Endothelial cell of umbilical vein (primary cell): ENCODE results near the gene CTNNA2. TPM values are rescaled to one million over a fixed set of nuclear protein-coding genes. Genes with fewer than 3 reads are reported as not detected.

Experiments
- BruUV-seq: library from RNA; stranded (reverse); fragments of 400-500 nt; replicated peaks from 2 replicates; lab custom pipeline; 2021; lab: Mats Ljungman, UMichigan
- CTCF ChIA-PET: fragments of 300-600, 350-600 bp; sonication (Branson Sonifier 250); formaldehyde crosslinking; loops from one replicate; lab custom pipeline; 2021; ENCODE audit warnings: antibody characterized with exemption, inconsistent platforms; lab: Charles Lee
- POLR2A ChIA-PET: fragments of 300-600, 350-600 bp; sonication (Branson Sonifier 250); formaldehyde crosslinking; loops from one replicate; lab custom pipeline; 2021; ENCODE audit warnings: antibody characterized with exemption, inconsistent platforms; lab: Charles Lee
- DNase-seq: peaks from one replicate; pipeline ENCODE4 v3.0.0-alpha.2; 2011; ENCODE audit warnings: low read depth, low spot score
- FAIRE-seq: peaks from 2 replicates; lab custom pipeline; 2011; peaks lifted over from hg19 to GRCh38; lab: Jason Lieb, UNC
- H2AFZ ChIP-seq: 2 replicates; pipeline ENCODE4 v1.6.0; 2012; ENCODE audit warnings: low read depth, low read length, control low read depth, inconsistent platforms
- H3K27ac ChIP-seq: 2 replicates; pipeline ENCODE4 v1.5.1; 2011; ENCODE audit warnings: low read depth, mild to moderate bottlenecking, control low read depth, low read length, moderate library complexity; ENCODE audit not compliant: insufficient read depth
- H3K27me3 ChIP-seq, 2 experiments: 2 replicates each; pipeline versions ENCODE4 v1.6.0 to v1.6.1; 2011; ENCODE audit warnings: low read length in 2 of 2, mixed read lengths in 1 of 2; ENCODE audit not compliant: control insufficient read depth in 2 of 2, insufficient read depth in 2 of 2
- H3K36me3 ChIP-seq, 2 experiments: 2 replicates in 1 of 2; 3 replicates in 1 of 2; pipeline ENCODE4 v1.5.1; 2011; ENCODE audit warnings: low read length in 2 of 2, mild to moderate bottlenecking in 1 of 2, moderate library complexity in 1 of 2; ENCODE audit not compliant: control insufficient read depth in 2 of 2, insufficient read depth in 2 of 2; ENCODE audit errors: extremely low read depth in 1 of 2
- H3K4me1 ChIP-seq: 3 replicates; pipeline ENCODE4 v1.5.1; 2011; ENCODE audit warnings: mild to moderate bottlenecking, low read length; ENCODE audit not compliant: control insufficient read depth, insufficient read depth; ENCODE audit errors: extremely low read depth
- H3K4me2 ChIP-seq: 2 replicates; pipeline ENCODE4 v1.6.1; 2011; ENCODE audit warnings: low read length, control low read depth, mixed read lengths; ENCODE audit not compliant: insufficient read depth
- H3K4me3 ChIP-seq, 3 experiments: fragments of 200-600 bp in 1 of 3; sonication (generic), shearing (Covaris generic) in 1 of 3; replicated peaks in 1 of 3; 2 replicates each; pipeline ENCODE4 v1.5.1; 2011 to 2016; ENCODE audit warnings: control low read depth in 3 of 3, low read length in 3 of 3, mild to moderate bottlenecking in 2 of 3, inconsistent platforms in 1 of 3, low read depth in 1 of 3, moderate library complexity in 1 of 3; ENCODE audit not compliant: insufficient read depth in 1 of 3
- H3K79me2 ChIP-seq: 2 replicates; pipeline ENCODE4 v1.6.0; 2012; ENCODE audit warnings: low read length, inconsistent platforms; ENCODE audit not compliant: control insufficient read depth, insufficient read depth
- H3K9ac ChIP-seq: replicated peaks from 2 replicates; pipeline ENCODE3; 2011; ENCODE audit warnings: low read length, control low read depth; ENCODE audit not compliant: insufficient read depth; ENCODE audit errors: extremely low read depth
- H3K9me1 ChIP-seq: replicated peaks from 3 replicates; pipeline ENCODE4 v1.6.0; 2011; ENCODE audit warnings: mild to moderate bottlenecking, low read length; ENCODE audit not compliant: control insufficient read depth, insufficient read depth; ENCODE audit errors: extremely low read depth
- H3K9me3 ChIP-seq: replicated peaks from 2 replicates; pipeline ENCODE4 v1.5.1; 2012; ENCODE audit warnings: low read length, inconsistent platforms; ENCODE audit not compliant: control insufficient read depth, insufficient read depth
- H4K20me1 ChIP-seq: replicated peaks from 2 replicates; pipeline ENCODE3; 2011; ENCODE audit warnings: mild to moderate bottlenecking, low read length; ENCODE audit not compliant: control insufficient read depth, insufficient read depth; ENCODE audit errors: extremely low read depth
- EZH2 ChIP-seq: IDR thresholded peaks from 2 replicates; pipeline ENCODE4 v1.6.1; 2012; ENCODE audit warnings: borderline replicate concordance, low read depth, mild to moderate bottlenecking, moderate library complexity, low read length, inconsistent platforms; ENCODE audit not compliant: severe bottlenecking
- FOS ChIP-seq: IDR thresholded peaks from 2 replicates; pipeline ENCODE4 v1.6.1; 2011; ENCODE audit warnings: mild to moderate bottlenecking, low read length, moderate library complexity, borderline replicate concordance; ENCODE audit not compliant: insufficient read depth
- GATA2 ChIP-seq: IDR thresholded peaks from 2 replicates; pipeline ENCODE4 v1.7.0; 2011; ENCODE audit warnings: low read depth, mild to moderate bottlenecking, moderate library complexity, mixed read lengths, low read length; ENCODE audit not compliant: insufficient read length, insufficient read depth
- JUN ChIP-seq: IDR thresholded peaks from 2 replicates; pipeline ENCODE4 v1.6.1; 2011; ENCODE audit warnings: borderline replicate concordance, low read depth; ENCODE audit not compliant: insufficient read length, insufficient read depth
- MAX ChIP-seq: IDR thresholded peaks from 2 replicates; pipeline ENCODE4 v1.6.1; 2011; ENCODE audit not compliant: insufficient read depth, insufficient read length
- MYC ChIP-seq: IDR thresholded peaks from one replicate; pipeline ENCODE4 v1.6.1; 2011; ENCODE audit warnings: mild to moderate bottlenecking, low read depth, low read length
- POLR2A ChIP-seq: IDR thresholded peaks from 2 replicates; pipeline ENCODE4 v1.6.1; 2012; ENCODE audit warnings: low read depth, mild to moderate bottlenecking, control low read depth, low read length
- POLR2AphosphoS5 ChIP-seq: IDR thresholded peaks from 2 replicates; pipeline ENCODE4 v1.6.1; 2012; ENCODE audit warnings: low read depth, mild to moderate bottlenecking, control low read depth, low read length, moderate library complexity; ENCODE audit not compliant: insufficient read depth
- dilution Hi-C: fragments of 300-500 bp; cut with MboI; formaldehyde crosslinking; loops from one replicate; pipeline ENCODE4 v1.15.0; 2019; ENCODE audit warnings: low sequenced_read_pairs; ENCODE audit not compliant: extremely low pct_ligation_motif_present
- intact Hi-C: fragments of 100-400 bp; cut with micrococcal nuclease; formaldehyde crosslinking; loops from one replicate; pipeline ENCODE4 v1.10.0; 2022
- polyA plus RNA-seq, 4 experiments: library from polyadenylated mRNA; depleted of rRNA in 3 of 4; stranded (reverse) in 3 of 4; unstranded in 1 of 4; fragments of >200 nt; gene quantifications; 2 replicates each; pipeline versions ENCODE4 v1.2.1 to v1.2.3, GENCODE V29; 2011 to 2012; ENCODE audit warnings: missing spikeins in 1 of 4
- total RNA-seq: library from RNA; stranded (reverse); gene quantifications from 2 replicates; pipeline ENCODE4 v1.2.3, GENCODE V29; 2021
- TF ChIP-seq, protein P1 (sequence below), 2 donors: IDR thresholded peaks; 1 replicate in 1 of 2; 2 replicates in 1 of 2; pipeline ENCODE4 v1.5.1; 2011; ENCODE audit warnings: low read length in 2 of 2, mild to moderate bottlenecking in 2 of 2, moderate library complexity in 2 of 2, control low read depth in 1 of 2, inconsistent platforms in 1 of 2, low read depth in 1 of 2; ENCODE audit not compliant: insufficient read depth in 1 of 2; ENCODE audit errors: extremely low read depth in 1 of 2

Gene CTNNA2
- total and polyA plus RNA-seq, 2 donors (not counting 3 experiments of a cell fraction or from before 2014, with no cell fraction given), result not detected

DNA sequence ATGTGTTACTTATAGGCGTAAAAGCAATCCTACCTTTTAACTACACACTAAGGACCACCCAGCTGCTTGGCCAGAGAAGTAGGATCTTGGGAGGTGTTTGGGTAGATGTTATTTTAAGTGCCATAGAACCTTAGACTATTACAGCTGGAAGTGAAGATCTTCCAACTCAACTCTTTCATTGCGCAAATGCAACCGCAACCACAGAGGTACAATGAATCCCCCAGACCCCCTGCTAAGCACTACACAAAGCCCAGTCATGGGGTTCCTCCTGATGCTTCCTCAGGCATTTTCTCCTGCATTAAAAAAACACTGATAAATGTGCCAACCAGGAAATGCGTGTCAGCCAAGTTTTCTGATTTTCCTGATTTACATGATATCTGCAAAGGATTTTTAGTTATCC is 545.7 kb downstream of the CTNNA2 start:
- Histone ChIP-seq H3K9me1 (no peaks in the 10 kb centered on the region), H2AFZ (no peak overlapping the region), H3K4me3 (no peak overlapping the region), H3K9me3 (peaks cover 3% of the 10 kb centered on the region), H3K79me2 (no peaks in the 10 kb centered on the region), H3K9ac (no peak overlapping the region), H3K27me3 (no peaks in the 10 kb centered on the region), H3K4me1 (no peaks in the 10 kb centered on the region), H3K27ac (no peak overlapping the region), H3K36me3 (no peaks in the 10 kb centered on the region), H4K20me1 (no peaks in the 10 kb centered on the region), H3K4me2 (no peak overlapping the region)
- intact Hi-C loops, result no loop called here
- ChIA-PET CTCF (no interaction called here), POLR2A (no interaction called here)
- DNase-seq (no peak), FAIRE-seq (no peak)
- TF ChIP-seq POLR2AphosphoS5 (no peak), MAX (no peak), GATA2 (no peak), FOS (no peak)
- TF ChIP-seq, protein P1, sequence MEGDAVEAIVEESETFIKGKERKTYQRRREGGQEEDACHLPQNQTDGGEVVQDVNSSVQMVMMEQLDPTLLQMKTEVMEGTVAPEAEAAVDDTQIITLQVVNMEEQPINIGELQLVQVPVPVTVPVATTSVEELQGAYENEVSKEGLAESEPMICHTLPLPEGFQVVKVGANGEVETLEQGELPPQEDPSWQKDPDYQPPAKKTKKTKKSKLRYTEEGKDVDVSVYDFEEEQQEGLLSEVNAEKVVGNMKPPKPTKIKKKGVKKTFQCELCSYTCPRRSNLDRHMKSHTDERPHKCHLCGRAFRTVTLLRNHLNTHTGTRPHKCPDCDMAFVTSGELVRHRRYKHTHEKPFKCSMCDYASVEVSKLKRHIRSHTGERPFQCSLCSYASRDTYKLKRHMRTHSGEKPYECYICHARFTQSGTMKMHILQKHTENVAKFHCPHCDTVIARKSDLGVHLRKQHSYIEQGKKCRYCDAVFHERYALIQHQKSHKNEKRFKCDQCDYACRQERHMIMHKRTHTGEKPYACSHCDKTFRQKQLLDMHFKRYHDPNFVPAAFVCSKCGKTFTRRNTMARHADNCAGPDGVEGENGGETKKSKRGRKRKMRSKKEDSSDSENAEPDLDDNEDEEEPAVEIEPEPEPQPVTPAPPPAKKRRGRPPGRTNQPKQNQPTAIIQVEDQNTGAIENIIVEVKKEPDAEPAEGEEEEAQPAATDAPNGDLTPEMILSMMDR (IDR thresholded peaks at IDR 0.05; ENCODE audit: extremely low read depth in 1 of 2, insufficient read depth in 1 of 2, low read depth in 1 of 2, low read length in 2 of 2), result no peak
- dilution Hi-C loops, result no loop called here
- BruUV-seq, result no TSS peak

GRCh38 chr2:80059447-80059846 is 546.6 kb downstream of the CTNNA2 start:
- H4K20me1 ChIP-seq, result no peaks in the 10 kb centered on the region
- H3K9me3 ChIP-seq, result peaks cover 3% of the 10 kb centered on the region
- DNase-seq (no peak), FAIRE-seq (no peak)
- ChIA-PET CTCF (no interaction called here), POLR2A (no interaction called here)
- no peaks in the 10 kb centered on the region for H3K27me3 ChIP-seq
- no peak overlapping the region for H3K4me3 ChIP-seq
- H3K36me3 ChIP-seq, result no peaks in the 10 kb centered on the region
- no peaks in the 10 kb centered on the region for H3K79me2 ChIP-seq
- dilution Hi-C loops (no loop called here), intact Hi-C loops (no loop called here)
- H3K4me2 ChIP-seq, result no peak overlapping the region
- H3K9ac ChIP-seq, result no peak overlapping the region
- no peaks in the 10 kb centered on the region for H3K9me1 ChIP-seq
- BruUV-seq, result no TSS peak
- TF ChIP-seq, protein P1 (IDR thresholded peaks at IDR 0.05; ENCODE audit: extremely low read depth in 1 of 2, insufficient read depth in 1 of 2, low read depth in 1 of 2, low read length in 2 of 2), result no peak
- TF ChIP-seq GATA2 (no peak), POLR2AphosphoS5 (no peak), FOS (no peak), POLR2A (no peak), MAX (no peak), EZH2 (no peak), JUN (no peak), MYC (no peak)
- no peak overlapping the region for H3K27ac ChIP-seq
- no peaks in the 10 kb centered on the region for H3K4me1 ChIP-seq
- no peak overlapping the region for H2AFZ ChIP-seq
